A172 (cell line): ENCODE measurements around the gene DPP3. TPM values are rescaled to one million over a fixed set of nuclear protein-coding genes. Genes with fewer than 3 reads are reported as not detected.

ENCODE experiments used
- DNase-seq: peaks from one replicate; pipeline ENCODE4 v3.0.0-alpha.2; 2015; ENCODE audit warnings: low spot score
- total RNA-seq: library from RNA; depleted of rRNA; stranded (reverse); fragments of >200 nt; shearing (Covaris generic); gene quantifications from 2 replicates; pipeline ENCODE4 v1.2.3, GENCODE V29; 2014

The DPP3 gene
- total RNA-seq, 1 experiment from 2014 or later: 79.7 TPM

DNA sequence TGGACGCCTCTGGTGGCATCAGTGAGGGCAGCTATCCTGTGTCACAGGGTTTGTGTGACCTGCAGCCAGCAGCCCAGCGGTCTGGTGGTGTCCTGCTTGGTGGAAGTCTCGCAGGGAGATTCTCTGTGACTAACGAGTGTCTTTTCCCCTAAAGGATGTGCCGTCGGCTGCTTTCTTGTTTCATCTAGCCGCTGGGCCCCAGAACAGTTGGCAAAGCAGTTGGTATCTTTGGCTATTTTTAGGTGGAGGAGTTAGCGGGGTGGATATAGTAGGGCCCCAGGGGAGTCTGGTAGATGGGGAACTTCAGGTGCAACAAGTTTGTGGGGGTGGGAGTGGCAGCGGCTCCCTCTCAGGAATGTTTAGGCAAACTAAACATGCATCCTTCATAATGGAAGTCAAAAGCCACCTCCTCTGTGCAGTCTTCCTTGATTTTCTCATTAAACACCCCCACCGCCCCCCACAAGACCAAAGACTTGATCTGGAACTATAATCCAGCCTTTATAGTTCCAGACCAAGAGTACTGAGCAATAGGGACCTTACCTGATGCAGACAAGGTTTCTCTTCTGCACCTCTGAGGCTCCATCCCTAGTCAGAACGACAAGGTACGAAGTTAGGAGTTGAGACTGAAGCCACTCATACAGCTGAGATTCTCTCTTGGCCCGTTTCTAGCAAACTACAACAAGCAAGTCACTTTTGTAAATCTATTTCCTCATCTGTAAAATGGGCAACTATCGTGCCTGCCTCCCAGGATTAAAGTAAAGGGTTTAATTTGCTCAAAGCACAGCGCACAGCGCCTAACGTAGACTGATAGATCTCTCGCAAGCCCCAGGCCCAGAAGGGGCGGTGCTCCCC is 14.6 kb upstream of the DPP3 start:
- DNase-seq: no peak

DNA sequence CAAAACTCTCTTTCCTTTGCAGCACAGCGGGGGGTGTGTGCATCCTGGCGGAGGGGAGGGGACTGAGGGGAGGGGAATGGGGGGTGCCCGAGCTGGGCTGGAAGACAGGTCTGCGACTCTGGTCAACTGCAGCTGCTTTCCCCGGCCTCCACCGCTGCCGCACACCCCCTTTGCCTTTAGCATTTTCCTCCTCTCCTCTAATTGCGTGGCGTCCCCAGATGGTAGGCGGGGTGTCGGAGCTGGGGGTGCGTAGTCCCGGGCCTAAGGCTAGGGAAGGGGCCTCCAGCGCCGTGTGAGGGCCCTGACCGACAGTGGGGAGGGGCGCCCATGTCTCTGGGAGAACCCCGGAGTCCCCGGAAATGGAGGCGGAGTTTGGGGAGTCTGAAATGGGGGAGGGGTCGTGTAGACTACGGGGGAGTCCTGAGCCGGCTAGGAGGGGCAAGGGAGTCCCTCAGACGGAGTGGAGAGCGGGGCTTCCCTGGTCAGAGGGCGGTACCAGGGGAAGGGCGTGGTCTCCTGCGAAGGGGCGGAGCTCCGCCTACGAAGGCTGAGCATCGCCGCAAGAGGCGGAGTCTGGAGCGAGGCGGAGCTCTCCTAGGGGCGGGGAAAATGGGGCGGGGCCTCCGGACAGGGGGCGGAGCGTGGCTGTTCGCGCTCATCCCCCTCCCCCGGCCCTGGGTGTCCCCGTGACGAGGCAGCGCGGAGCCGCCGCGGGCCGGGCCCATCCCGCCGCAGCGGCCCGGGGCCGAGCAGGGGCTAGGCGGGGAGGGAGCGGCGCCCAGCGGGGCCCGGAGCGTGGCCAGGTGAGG is 13.8 kb upstream of the DPP3 start, which contains the start of gene PELI3:
TSS of gene PELI3 (plus strand) at position 681 of the 809 bp plus-strand sequence. CDS start 1,224 bp downstream, outside the sequence.
- peak; percentile 79 for DNase-seq

DNA sequence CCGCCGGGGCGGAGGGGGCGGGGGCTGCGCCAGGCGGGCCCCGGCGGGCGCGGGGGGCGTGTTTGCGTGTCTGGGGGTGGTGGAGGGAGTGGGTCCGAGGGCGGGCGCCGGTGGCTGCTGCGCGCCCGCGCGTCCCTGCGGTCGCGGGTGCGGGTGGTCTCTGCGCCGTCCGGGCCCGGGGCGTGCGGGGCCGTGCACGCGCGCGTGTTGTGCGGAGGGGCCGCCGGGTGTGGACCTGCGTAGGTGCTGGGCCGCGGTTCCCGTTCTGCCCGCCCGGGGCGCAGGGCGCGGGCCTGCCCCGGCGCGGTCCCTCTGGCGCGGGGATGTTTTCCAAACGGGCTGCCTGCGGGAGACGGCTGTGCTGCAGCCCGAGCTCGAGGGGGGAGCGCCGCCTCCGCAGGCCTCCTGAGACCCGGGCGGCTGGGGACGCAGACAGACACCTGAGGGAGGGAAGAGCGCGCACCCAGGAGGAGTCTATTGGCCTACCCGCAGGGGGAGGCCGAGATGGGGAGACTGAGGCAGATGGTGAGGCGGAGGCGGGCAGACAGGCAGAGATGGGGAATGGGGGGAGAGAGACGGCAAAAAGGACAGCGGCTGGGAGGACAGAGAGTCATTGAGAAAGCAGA is 13.1 kb upstream of the DPP3 start:
- DNase-seq: no peak

DNA sequence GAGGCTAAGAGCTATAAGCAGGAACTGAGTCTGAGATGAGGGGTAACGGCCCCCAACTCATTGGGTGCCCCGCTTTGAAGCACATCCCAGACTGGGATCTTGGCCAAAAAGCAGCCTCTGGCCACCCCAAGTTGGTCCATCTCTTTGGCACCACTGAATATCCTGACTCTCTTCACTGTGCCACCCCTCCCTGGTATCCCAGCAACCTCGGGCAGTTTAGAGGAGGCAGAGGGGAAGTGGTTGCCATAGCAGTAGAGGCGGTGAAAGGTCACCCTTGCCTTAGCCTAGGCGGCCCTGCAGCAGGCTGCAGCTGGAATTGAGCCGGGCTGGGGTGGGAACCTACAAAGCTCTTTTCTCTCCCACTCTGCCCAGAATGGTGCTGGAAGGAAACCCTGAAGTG is 12.5 kb upstream of the DPP3 start:
- no peak for DNase-seq

DNA sequence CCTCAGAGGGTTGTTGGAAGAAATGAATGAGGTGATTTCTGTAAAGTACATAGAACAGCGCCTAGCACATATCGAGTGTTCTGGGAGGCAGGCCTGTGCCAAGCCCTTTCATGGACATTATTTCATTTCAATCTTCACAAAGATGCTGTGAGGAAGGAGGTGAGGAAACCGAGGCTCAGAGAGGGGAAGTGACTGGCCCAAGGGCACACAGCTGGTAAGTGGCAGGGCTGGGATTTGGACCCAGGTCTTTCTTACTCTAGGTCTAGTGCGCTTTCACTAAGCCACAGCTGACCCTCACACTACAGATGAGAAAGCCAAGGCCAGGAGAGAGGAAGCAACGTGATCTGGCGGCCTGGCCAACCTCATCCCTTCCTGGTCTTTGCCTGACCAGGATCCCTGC is 11.5 kb upstream of the DPP3 start:
- no peak for DNase-seq

DNA sequence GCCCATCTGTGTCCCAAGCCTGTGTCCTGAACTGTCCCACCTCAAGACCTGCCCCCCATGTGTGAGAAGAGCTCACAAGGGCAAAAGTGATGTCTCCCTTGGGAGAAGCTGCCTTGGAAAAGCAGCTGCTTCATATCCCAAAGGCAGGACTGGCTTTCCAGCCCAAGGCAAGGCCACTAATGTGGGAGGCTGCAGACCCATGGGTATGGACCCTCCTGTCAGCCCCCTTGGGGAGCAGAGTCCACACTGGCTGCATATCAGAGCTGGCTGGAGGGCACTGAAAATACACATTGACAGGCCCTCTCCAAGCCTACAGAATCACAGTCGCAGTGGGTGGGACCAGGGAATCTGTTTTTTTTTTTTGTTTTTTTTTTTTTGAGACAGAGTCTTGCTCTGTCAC is 10.8 kb upstream of the DPP3 start:
- no peak for DNase-seq

DNA sequence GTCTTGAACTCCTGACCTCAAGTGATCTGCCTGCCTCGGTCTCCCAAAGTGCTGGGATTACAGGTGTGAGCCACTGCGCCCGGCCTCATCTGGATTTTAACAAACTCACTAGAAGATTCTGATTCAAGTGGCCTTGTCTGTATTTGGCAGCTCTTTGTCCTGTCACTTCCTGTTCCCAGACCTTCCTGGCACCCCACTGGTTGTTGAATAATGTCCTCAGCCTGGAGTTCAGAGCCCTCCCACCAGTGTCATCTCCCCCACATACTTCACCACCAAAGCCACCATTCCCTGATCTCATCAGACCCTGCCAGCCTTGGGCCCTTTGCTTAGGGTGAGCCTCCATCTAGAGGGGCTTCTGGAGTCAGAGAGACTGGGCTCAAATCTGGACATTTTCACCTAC is 10.2 kb upstream of the DPP3 start:
- no peak for DNase-seq

DNA sequence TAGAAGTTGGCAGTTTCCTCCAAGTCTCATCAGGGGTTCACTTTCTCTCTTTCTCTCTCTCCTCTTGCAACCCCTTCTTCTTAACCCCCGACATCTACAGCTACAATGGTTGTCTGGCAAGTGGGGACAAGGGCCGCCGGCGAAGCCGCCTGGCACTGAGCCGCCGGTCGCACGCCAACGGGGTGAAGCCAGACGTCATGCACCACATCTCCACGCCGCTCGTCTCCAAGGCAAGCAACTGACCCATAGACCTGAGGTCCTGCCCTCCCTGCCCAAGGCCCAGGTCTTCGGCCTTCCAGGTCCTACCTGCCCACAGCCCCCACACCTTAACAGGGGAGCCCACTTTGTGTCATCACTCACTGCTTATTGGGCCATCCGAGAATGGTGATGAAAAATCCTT is 9.1 kb upstream of the DPP3 start:
- no peak for DNase-seq

DNA sequence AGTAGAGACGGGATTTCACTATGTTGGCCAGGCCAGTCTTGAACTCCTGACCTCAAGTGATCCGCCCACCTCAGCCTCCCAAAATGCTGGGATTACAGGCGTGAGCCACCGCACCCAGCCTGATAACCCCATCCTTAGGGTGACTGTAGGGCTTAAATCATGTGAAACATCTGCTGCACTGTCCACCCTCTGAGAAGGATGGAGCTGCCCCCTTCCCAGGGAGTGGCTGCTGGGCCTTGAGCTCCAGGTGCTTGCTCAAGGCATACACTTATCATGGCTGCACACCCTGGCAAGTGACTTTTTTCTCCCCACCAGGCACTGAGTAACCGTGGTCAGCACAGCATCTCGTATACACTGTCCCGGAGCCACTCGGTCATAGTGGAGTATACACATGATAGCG is 8.2 kb upstream of the DPP3 start:
- no peak for DNase-seq

DNA sequence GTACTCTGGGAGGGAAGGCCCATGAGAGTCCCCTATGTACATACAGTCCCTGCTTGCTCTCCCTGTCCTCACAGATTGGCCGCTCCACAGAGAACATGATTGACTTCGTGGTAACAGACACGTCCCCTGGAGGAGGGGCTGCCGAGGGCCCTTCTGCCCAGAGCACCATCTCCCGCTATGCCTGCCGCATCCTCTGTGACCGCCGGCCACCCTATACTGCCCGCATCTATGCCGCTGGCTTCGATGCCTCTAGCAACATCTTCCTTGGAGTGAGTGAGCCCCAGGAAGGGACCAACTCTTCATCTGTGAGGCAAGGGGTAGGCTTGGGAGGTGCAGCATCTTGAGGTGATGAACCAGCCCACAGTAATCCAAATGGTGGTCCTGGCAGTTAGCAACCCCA is 7.1 kb upstream of the DPP3 start:
- DNase-seq: no peak

DNA sequence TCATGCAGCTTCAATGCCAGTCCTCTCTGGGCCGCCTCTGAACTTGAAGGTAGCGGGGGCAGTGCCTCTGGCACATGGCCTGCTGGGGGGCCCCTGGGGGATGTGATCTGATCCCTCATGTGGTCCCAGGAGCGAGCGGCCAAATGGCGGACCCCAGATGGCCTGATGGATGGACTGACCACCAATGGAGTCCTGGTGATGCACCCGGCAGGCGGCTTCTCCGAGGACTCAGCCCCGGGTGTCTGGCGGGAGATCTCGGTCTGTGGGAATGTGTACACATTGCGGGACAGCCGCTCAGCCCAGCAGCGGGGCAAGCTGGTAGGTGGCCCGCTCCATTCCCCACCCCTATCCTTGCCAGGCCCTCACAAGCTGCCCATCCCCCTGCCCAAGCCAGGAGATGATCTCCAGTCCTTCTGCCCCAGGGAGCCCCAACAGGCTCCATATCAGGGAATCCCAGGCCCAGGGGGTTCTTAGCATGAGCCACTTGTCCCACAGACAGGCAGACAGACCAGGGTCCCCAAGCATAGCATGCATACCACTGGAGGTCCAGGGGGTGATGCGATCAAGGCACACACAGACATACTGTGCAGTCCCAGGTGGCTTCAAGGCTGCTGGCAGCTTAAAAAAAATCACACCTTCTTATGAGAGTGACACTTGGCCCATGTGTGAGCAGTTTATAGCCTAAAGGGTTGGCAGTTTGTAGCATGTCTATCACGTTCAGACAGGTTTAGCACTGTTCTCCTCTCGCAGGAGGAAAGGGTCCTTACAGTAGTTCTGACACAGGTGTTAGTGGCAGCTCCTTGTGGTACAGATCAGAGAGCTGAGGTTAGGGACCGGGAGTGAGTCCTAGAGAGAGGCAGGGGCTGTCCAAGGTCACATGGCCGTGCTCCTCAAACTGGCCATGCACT is 6.4 kb upstream of the DPP3 start:
- no peak for DNase-seq

DNA sequence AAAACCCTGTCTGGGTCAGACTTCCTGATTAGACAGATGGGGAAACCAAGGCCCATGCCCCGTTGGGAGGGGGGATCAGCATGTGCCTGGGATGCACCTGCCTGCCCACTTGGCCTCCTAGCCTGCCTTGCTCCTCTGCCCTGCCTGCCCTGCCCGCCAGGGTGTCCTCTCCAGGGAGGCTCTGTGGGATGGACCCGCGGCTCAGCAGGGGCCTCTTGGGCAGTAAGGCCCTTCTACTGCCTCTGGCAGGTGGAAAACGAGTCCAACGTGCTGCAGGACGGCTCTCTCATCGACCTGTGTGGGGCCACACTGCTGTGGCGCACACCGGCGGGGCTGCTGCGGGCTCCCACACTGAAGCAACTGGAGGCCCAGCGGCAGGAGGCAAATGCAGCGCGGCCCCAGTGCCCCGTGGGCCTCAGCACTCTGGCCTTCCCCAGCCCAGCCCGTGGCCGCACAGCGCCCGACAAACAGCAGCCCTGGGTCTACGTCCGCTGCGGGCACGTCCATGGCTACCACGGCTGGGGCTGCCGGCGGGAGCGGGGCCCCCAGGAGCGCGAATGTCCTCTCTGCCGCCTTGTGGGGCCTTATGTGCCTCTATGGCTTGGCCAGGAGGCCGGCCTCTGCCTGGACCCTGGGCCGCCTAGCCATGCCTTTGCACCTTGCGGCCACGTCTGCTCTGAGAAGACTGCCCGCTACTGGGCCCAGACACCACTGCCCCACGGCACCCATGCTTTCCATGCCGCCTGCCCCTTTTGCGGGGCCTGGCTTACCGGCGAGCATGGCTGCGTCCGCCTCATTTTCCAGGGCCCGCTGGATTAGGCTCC is 4.7 kb upstream of the DPP3 start:
- DNase-seq: no peak

DNA sequence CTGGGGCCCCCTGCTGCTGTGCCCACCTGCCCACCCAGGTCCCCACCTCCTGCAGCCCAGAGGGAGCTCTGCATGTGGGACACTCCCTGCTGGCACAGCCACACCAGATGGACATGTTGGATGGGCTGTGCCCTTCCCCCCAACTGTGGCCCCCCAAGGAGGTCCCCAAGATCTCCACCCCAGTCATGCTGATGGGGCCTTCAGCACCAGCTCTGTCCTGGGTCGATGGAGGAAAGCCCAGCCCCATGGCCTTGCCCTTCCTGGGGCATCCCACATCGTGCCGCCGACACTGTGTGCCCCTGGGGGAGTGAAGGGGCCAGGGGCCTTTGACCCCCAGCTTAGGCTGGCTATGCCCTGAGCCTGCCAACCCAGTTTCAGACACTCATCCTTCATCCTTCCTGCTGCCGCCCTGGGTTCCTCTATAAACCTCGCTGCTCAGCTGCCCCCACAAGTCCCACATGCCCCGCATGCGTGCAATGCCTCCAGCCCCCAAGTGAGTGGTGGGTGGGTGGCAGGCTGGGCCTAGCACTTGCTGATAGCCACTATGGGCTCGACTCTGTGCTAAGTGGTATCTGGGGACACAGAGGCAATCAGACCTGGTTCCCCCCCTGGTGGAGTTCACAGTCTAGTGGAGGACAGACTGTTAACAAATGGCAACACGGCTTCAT is 3.9 kb upstream of the DPP3 start:
- DNase-seq: no peak

DNA sequence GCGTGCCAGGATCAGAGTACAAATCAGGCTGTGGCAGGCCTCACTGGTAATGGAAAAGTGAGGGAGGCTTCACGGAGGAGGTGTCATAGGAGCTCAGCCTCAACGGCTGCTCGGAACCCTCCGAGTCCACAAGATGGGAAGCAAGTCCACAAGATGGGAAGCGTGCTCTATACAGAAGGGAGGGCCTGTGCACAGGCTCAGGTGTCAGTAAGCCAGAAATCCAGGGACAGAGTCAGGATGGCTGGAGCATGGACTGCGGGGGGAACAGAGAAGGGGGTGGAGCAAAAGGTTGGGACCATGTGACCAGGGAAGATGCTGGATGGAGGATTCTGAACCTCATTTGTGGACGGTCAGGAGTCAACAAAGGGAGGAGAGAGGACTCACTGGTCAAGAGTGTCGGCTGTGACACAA is 3.4 kb upstream of the DPP3 start:
- DNase-seq: no peak

DNA sequence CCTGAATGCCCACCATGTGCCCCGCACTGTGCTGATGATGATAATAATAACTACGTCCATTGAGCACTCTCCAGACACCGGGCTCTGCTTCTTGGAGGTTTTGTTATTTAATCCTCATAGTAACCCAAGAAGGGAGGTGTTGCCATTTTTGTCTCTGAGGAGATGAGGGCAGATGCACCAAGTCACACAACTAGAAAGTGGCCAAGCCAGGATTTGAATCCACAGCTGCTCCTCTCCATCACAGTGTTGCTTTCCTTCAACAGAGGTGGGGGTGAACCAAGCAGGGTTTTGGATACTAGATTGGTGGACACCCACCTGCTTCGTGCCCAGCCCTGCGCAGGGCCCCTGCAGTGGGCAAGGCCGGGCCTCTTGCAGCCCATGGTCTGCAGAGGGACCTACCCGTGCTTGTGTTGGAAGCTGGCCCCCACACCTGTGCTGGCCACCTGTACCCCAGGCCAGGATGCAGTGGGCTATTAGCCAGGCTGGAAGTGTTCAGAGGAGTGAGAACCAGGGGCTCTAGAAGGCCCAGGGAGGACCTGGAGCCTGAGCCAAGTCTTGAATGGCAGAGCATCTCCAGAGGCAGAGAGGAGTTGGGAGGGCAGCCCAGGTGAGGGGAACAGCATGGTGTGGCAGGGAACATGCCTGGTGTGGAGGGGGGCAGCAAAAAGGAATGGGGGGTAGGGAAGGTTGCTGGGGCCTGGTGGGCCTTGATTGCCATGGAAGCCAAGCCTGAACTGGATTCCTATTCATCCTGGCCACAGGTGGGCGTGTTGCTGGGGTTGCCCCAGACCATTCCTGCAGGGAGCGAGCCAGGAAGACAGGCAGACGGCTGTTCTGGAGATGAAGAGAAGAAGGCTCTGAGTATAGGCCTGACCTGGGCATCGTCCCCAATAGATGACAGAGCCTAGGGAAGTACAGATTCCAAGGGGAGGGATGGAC is 2.7 kb upstream of the DPP3 start:
- no peak for DNase-seq

DNA sequence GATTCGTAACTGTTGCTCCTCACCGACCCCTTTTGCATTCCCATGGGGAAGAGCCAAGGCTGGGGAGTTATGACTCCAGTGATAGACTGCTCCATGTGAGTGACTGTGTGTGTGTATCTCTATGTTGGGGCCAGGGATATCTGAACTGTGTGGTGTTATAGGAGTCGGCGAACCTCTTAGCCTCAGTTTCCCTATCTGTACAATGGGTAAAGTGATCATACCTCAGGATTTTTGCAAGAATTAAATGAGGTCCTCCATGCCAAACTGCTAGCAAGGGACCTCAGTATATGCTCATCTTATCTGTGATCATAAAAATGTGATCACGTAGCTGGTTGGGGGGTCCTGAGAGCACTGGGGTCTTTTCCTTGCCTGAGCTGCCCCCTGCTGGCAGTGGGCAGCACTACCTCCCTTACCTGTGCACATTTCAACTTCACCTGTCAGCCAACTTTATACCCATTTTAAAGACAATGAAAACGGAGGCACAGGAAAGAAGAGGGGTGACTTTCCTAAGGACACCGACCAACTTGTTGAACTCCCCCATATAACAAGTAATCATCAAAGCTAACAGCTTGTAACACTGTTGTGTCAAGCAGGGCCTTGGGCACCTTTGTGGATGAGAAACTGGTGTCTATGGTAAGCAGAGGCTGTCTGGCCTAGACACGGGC is 1.4 kb upstream of the DPP3 start:
- DNase-seq: no peak

DNA sequence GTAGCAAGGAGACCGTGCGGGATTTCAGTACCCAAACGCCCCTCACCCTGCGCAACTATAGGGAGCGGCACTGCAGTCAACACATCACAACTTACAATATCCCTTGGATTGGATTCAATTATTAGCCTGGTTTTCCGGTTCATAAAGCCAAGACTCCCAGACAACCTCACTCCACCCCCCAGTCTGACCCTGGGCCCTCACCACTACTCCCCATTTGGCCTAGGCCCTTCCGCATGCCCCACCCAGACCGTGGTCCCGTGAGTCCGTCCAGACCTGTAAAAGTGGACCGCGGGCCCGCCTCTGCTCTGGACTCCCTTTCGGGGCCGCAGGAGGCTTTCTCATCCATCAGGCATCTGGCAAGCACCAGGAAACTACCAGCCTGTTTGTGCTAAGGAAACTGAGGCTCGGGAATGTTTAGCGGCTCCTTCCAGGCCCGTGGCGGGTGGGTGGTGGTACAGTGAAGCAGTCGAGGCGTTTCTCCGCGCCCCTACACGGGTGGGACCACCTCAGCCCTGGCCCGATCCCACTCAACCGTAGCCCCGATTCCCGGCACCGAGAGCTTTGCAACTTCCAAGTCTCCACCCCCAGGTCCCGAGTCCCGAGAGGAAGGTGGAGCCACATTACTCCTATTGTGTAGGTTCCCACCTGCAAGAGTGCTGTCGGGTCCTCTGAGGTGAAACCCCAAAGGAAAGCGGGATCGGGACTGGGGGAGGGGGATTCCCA is 679 bp upstream of the DPP3 start:
- peak; percentile 22 for DNase-seq
